ENCODE measurements around the gene RND1. TPM values are rescaled to one million over a fixed set of nuclear protein-coding genes. Genes with fewer than 3 reads are reported as not detected.

The RND1 gene
- total RNA-seq, 1 experiment from 2014 or later, result 2.7 TPM

GRCh38 chr12:48873096-48873495 lies 7.4 kb upstream of the RND1 start:
- H3K4me3 ChIP-seq, result no peak overlapping the region
- BruUV-seq (replicated peaks), result no TSS peak
- no peaks in the 10 kb centered on the region for H3K27me3 ChIP-seq (ENCODE audit: insufficient read depth, low read depth)
- POLR2A ChIA-PET (ENCODE audit: unreplicated experiment), result no interaction called here
- H2AFZ ChIP-seq, result no peak overlapping the region
- no peaks in the 10 kb centered on the region for H3K4me1 ChIP-seq (replicated peaks; ENCODE audit: insufficient read depth)
- intact Hi-C loops (cut with micrococcal nuclease; ENCODE audit: unreplicated experiment), result no loop called here
- no peak overlapping the region for H3K4me2 ChIP-seq
- no peaks in the 10 kb centered on the region for H3K79me2 ChIP-seq (ENCODE audit: low read depth)
- no peaks in the 10 kb centered on the region for H3K36me3 ChIP-seq (ENCODE audit: low read depth)
- no peaks in the 10 kb centered on the region for H3K9me2 ChIP-seq (ENCODE audit: insufficient read depth)
- TF ChIP-seq EZH2 (IDR thresholded peaks at IDR 0.05; ENCODE audit: low read depth), result no peak
- TF ChIP-seq CTCF (conservative IDR thresholded peaks at IDR 0.05), result no peak
- no peaks in the 10 kb centered on the region for H4K20me1 ChIP-seq (ENCODE audit: insufficient read depth)
- no peaks in the 10 kb centered on the region for H3F3A ChIP-seq (ENCODE audit: insufficient read depth, low read depth)
- H3K27ac ChIP-seq, result no peak overlapping the region
- no peaks in the 10 kb centered on the region for H3K9me3 ChIP-seq (ENCODE audit: insufficient read depth, low read depth)
- no peak for DNase-seq
- CTCF ChIA-PET, result interaction anchor here (0.6 kb wide), 1 partner anchor 347 kb away, joined by 5 read pairs; no protein-coding TSS in a partner anchor

GRCh38 chr12:48869191-48869590 lies 3.5 kb upstream of the RND1 start:
- Histone ChIP-seq H3K9me2 (ENCODE audit: insufficient read depth) (no peaks in the 10 kb centered on the region), H3F3A (ENCODE audit: insufficient read depth, low read depth) (no peaks in the 10 kb centered on the region), H3K4me2 (no peak overlapping the region), H3K36me3 (ENCODE audit: low read depth) (no peaks in the 10 kb centered on the region), H3K27me3 (ENCODE audit: insufficient read depth, low read depth) (0 out of 2 replicates have a peak, but pooled peaks cover 4% of the 10 kb centered on the region), H3K4me3 (no peak overlapping the region), H3K27ac (no peak overlapping the region), H2AFZ (no peak overlapping the region), H3K9me3 (ENCODE audit: insufficient read depth, low read depth) (no peaks in the 10 kb centered on the region), H4K20me1 (ENCODE audit: insufficient read depth) (no peaks in the 10 kb centered on the region), H3K79me2 (ENCODE audit: low read depth) (no peaks in the 10 kb centered on the region), H3K4me1 (replicated peaks; ENCODE audit: insufficient read depth) (peaks cover 7% of the 10 kb centered on the region; the same call in 1 of the 2 replicates)
- no TSS peak for BruUV-seq (replicated peaks)
- POLR2A ChIA-PET (ENCODE audit: unreplicated experiment), result interaction anchor here (0.7 kb wide), 1 partner anchor 16 kb away, joined by 4 read pairs; no protein-coding TSS in a partner anchor
- intact Hi-C loops (cut with micrococcal nuclease; ENCODE audit: unreplicated experiment), result no loop called here
- TF ChIP-seq CTCF (conservative IDR thresholded peaks at IDR 0.05), result no peak
- no peak for TF ChIP-seq EZH2 (IDR thresholded peaks at IDR 0.05; ENCODE audit: low read depth)
- no peak for DNase-seq
- CTCF ChIA-PET, result no interaction called here

- no peaks in the 10 kb centered on the region for H3K79me2 ChIP-seq (ENCODE audit: low read depth)
- no peak overlapping the region for H3K4me2 ChIP-seq
- CTCF ChIA-PET, result interaction anchor here (0.6 kb wide), 1 partner anchor 21 kb away, joined by 3 read pairs; no protein-coding TSS in a partner anchor
- H3K4me1 ChIP-seq (replicated peaks; ENCODE audit: insufficient read depth), result peaks cover 7% of the 10 kb centered on the region; the same call in 1 of the 2 replicates
- POLR2A ChIA-PET (ENCODE audit: unreplicated experiment), result interaction anchor here (0.6 kb wide), 1 partner anchor 758 kb away, joined by 4 read pairs; no protein-coding TSS in a partner anchor
- no peak for DNase-seq
- no TSS peak for BruUV-seq (replicated peaks)
- H3K4me3 ChIP-seq, result no peak overlapping the region
- no peaks in the 10 kb centered on the region for H3K9me3 ChIP-seq (ENCODE audit: insufficient read depth, low read depth)
- H3K27me3 ChIP-seq (ENCODE audit: insufficient read depth, low read depth), result 0 out of 2 replicates have a peak, but pooled peaks cover 4% of the 10 kb centered on the region
- H2AFZ ChIP-seq, result no peak overlapping the region
- no peaks in the 10 kb centered on the region for H3K9me2 ChIP-seq (ENCODE audit: insufficient read depth)
- no peak for TF ChIP-seq EZH2 (IDR thresholded peaks at IDR 0.05; ENCODE audit: low read depth)
- no peak for TF ChIP-seq CTCF (conservative IDR thresholded peaks at IDR 0.05)
- no peak overlapping the region for H3K27ac ChIP-seq
- no peaks in the 10 kb centered on the region for H3K36me3 ChIP-seq (ENCODE audit: low read depth)
- no peaks in the 10 kb centered on the region for H4K20me1 ChIP-seq (ENCODE audit: insufficient read depth)
- H3F3A ChIP-seq (ENCODE audit: insufficient read depth, low read depth), result no peaks in the 10 kb centered on the region
- intact Hi-C loops (cut with micrococcal nuclease; ENCODE audit: unreplicated experiment), result no loop called here
Measured at GRCh38 chr12:48868451-48868850, 2.8 kb upstream of the RND1 start.

Measured in PC-9 (cell line).